Measurements from ENCODE around the gene RALGPS1. TPM values are rescaled to one million over a fixed set of nuclear protein-coding genes. Genes with fewer than 3 reads are reported as not detected.

RALGPS1 gene
- total RNA-seq, 1 donor from 2014 or later: 21.7 TPM

GRCh38 chr9:127155314-127155960 lies 240.9 kb downstream of the RALGPS1 start:
- Mint-ChIP-seq H3K9me3 (no peaks in the 10 kb centered on the region), H3K27me3 (no peaks in the 10 kb centered on the region), H3K27ac (no peak overlapping the region), H3K36me3 (ENCODE audit: low read depth) (no peaks in the 10 kb centered on the region), H3K4me1 (peaks cover 31% of the 10 kb centered on the region), H3K4me3 (no peak overlapping the region)
- DNase-seq: no peak
- no peak for TF ChIP-seq CTCF (IDR thresholded peaks at IDR 0.05)
- ChIA-PET CTCF (no interaction called here), POLR2A (interaction anchor here (2.4 kb wide), 1 partner anchor 11 kb away, joined by 13 read pairs; no protein-coding TSS in a partner anchor)
- intact Hi-C loops (cut with micrococcal nuclease): no loop called here
- no peak for ATAC-seq (ENCODE audit: low read depth)

GRCh38 chr9:127158786-127159324 lies 244.3 kb downstream of the RALGPS1 start:
- Mint-ChIP-seq H3K4me3 (no peak overlapping the region), H3K36me3 (ENCODE audit: low read depth) (no peaks in the 10 kb centered on the region), H3K9me3 (no peaks in the 10 kb centered on the region), H3K4me1 (peaks cover 33% of the 10 kb centered on the region), H3K27ac (no peak overlapping the region), H3K27me3 (no peaks in the 10 kb centered on the region)
- POLR2A ChIA-PET: no interaction called here
- DNase-seq: no peak
- no peak for TF ChIP-seq CTCF (IDR thresholded peaks at IDR 0.05)
- no peak for ATAC-seq (ENCODE audit: low read depth)
- intact Hi-C loops (cut with micrococcal nuclease): no loop called here
- CTCF ChIA-PET: no interaction called here

GRCh38 chr9:127159325-127159801 lies 244.8 kb downstream of the RALGPS1 start:
- H3K27me3 Mint-ChIP-seq: no peaks in the 10 kb centered on the region
- peaks cover 29% of the 10 kb centered on the region for H3K4me1 Mint-ChIP-seq
- intact Hi-C loops (cut with micrococcal nuclease): no loop called here
- H3K27ac Mint-ChIP-seq: no peak overlapping the region
- ChIA-PET CTCF (no interaction called here), POLR2A (no interaction called here)
- no peak for DNase-seq
- ATAC-seq (ENCODE audit: low read depth): no peak
- no peaks in the 10 kb centered on the region for H3K9me3 Mint-ChIP-seq
- no peak for TF ChIP-seq CTCF (IDR thresholded peaks at IDR 0.05)
- H3K36me3 Mint-ChIP-seq (ENCODE audit: low read depth): no peaks in the 10 kb centered on the region
- H3K4me3 Mint-ChIP-seq: no peak overlapping the region

GRCh38 chr9:127159949-127160610 lies 245.5 kb downstream of the RALGPS1 start:
- no peak for ATAC-seq (ENCODE audit: low read depth)
- POLR2A ChIA-PET: no interaction called here
- H3K9me3 Mint-ChIP-seq: no peaks in the 10 kb centered on the region
- intact Hi-C loops (cut with micrococcal nuclease): no loop called here
- no peak for DNase-seq
- H3K4me3 Mint-ChIP-seq: no peak overlapping the region
- H3K27ac Mint-ChIP-seq: no peak overlapping the region
- H3K36me3 Mint-ChIP-seq (ENCODE audit: low read depth): no peaks in the 10 kb centered on the region
- H3K27me3 Mint-ChIP-seq: no peaks in the 10 kb centered on the region
- no peak for TF ChIP-seq CTCF (IDR thresholded peaks at IDR 0.05)
- CTCF ChIA-PET: no interaction called here
- H3K4me1 Mint-ChIP-seq: peaks cover 25% of the 10 kb centered on the region

DNA sequence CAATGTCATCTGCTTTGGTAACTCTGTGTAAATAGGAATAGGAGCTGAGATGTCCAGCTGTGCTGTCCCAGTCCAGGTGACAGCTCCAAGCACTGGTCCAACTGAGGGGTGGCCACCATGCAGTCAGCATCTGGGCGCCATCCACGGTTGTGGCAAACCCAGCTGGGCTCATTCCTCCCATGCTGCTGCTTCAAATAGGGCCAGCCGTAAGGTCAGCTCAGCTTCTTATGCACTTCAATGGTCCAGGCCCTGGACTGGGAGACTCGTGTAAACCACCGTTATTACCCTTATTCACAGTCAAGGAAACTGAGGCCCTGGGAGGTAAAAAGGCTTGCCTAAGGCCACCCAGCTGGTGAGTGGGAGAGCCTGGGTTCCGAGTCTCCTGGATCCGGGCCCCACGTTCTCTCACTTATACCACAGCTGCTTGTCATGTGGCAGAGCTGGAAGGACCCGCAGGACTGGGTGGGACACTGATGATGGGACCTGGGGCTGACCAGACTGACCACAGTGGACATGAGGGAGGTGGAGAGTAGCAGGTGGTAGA lies 246.6 kb downstream of the RALGPS1 start:
- no peak overlapping the region for H3K27ac Mint-ChIP-seq
- ChIA-PET POLR2A (no interaction called here), CTCF (no interaction called here)
- ATAC-seq (ENCODE audit: low read depth) (no peak), DNase-seq (no peak)
- no peaks in the 10 kb centered on the region for H3K27me3 Mint-ChIP-seq
- intact Hi-C loops (cut with micrococcal nuclease): no loop called here
- peaks cover 30% of the 10 kb centered on the region for H3K4me1 Mint-ChIP-seq
- H3K4me3 Mint-ChIP-seq: no peak overlapping the region
- no peaks in the 10 kb centered on the region for H3K36me3 Mint-ChIP-seq (ENCODE audit: low read depth)
- no peaks in the 10 kb centered on the region for H3K9me3 Mint-ChIP-seq
- no peak for TF ChIP-seq CTCF (IDR thresholded peaks at IDR 0.05)
